ENCODE results near the gene RNF224.
A peak's percentile ranks its signal among the peaks of the same experiment; 100 is the strongest.

The RNF224 gene

DNA sequence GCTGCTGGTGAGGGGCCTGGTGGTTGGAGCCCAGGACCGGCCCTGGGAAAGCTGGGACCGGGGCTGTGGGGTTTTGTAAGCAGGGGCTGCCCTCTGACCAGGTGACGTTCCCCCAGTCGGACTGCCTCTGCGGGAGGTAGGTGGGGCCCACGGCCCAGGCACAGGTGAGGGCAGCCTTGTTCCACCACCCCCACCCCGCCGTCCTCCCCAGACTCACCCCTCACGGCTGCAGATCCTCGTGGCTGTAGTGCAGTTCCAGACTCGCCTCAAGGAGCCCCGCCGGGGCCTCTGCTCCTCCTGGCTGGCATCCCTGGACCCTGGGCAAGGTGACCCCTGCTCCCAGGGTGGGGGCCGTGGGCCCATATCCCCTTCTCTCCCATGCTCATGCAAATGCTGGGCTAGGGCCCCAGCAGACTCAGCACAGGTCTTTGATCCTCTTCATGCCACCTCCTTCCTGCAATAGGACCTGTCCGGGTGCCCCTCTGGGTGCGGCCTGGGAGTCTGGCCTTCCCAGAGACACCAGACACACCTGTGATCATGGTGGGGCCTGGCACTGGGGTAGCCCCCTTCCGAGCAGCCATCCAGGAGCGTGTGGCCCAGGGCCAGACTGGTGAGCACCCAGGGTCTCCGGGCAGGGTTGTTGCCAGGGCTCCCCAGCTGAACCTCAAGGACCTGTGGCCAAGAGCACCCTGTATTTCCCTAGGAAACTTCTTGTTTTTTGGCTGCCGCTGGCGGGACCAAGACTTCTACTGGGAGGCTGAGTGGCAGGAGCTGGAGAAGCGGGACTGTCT, 11.9 kb upstream of the RNF224 start:
- no peak for ATAC-seq
- DNase-seq = no peak

DNA sequence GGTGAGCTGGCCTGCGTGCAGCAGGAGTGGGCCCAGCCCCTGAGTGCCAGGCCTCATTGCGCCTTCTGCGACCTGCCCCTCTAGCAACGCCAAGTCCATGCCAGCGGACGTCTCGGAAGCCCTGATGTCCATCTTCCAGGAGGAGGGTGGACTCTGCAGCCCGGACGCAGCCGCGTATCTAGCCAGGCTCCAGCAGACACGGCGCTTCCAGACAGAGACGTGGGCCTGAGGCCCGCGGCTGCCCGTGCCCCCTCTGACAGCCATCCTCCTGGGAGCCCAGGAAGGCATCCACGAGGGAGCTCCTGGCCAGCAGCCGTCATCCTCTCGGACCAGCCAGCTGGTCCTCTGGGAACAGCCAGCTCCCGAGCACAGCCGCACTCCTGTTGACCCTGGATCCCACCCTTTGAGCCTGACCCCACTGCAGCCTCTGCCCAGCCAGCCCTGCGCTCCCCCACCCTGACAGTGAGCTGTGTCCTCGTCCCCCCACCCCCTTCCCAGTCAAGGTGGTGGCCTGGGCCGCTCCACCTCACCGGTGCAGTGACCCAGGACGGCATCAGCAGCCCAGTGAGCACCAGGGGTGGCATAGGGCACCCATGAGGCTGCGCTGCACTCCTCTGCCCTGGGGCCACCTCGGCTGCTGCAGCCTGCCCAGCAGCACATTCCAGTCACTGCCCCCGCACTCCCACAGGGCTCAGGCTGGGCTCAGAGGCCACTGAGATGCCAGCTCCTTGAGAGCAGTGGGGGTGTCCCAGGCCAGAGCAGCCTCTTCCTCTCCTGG, 10.9 kb upstream of the RNF224 start:
- ATAC-seq = no peak
- no peak for DNase-seq

DNA sequence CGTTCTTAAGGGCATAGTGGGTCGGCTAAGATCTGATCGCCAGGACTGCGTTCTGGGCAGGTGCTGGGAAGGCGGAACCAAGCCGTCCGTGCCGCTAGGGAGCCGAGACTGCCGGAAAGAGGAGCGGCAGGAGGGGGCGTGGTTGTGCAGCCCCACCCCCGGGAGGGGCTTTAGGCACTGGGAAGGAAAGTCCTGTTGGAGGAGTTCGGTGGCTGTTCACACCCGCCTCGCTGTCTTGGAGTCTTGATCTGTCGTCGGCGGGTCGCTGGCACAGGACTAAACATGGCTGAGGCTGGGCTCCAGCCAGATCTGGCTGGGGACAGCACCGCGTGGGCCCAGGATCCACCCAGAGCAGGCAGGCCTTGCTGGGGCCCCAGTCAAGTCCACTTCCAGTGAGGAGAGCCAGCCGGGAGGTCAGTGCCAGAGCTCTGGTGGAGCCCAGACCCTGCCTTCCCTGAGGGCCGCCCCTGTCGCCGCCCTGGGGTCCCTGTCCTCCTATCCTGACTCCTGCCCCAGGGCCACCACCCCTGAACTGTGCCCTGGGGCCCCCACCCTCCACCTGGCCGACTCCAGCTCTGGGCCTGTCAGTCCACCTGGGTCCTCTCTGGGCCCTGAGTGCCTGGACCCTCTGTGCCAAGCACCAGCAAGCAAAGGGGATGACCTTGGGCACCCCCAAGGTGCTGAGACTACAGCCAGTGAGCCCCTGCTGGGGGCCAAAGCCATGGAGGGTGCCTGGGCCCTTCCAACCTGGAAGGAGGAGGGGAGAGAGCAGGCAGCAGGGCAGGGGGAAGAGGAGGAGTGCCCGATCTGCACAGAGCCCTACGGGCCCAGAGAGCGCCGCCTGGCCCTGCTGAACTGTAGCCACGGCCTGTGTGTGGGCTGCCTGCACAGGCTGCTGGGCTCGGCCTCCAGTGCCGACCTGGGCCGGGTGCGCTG, 9.8 kb upstream of the RNF224 start:
- DNase-seq = no peak

DNA sequence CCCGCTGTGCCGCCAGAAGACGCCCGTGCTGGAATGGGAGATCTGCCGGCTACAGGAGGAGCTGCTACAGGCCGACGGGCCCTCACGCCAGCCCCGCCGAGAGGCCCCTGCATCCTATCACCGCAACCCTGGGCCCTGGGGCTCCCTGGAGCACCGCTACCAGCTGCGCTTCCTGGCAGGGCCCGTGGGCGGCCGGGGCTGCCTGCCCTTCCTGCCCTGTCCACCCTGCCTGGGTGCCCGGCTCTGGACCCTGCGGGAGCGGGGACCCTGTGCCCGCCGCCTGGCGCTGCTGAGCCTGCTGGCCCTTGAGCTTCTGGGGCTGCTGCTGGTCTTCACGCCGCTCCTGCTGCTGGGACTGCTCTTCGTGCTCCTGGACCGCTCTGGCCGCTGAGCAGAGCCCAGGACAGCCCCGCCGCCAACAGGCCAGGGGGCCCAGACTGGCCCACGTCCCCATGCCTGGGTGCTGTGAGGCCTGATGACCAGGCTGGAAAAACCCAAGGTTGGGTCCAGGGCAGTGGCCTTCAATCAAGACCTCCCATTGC, 9.0 kb upstream of the RNF224 start:
- no peak for ATAC-seq
- DNase-seq = no peak

More for the DNA sequence above, 9.8 kb upstream of the RNF224 start:
- ATAC-seq = no peak

DNA sequence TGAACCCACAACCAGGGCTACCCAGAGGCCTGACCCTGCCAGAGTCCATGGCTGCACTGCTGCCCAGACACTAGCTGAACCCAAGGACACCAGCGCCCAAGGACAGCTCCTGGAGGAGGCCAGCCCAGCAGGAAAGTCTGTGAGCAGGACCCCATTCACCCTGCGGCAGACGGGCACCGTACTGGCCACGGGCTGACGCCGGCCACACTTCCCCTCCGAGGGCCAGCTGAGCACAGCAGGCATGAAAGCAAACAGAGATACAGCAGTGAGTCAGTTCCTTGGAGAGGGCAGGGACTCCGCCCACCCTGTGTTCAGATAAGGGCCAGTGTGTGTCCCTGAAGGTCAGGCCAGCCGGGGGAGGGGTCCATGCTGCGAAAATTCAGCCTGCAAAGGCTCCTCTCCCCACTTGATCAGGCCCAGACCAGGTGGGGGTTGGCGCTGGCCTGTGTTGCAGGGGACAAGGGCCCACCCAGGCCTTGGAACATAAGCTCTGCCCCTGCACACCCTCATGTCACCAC, 8.5 kb upstream of the RNF224 start:
- ATAC-seq (no peak), DNase-seq (no peak)

DNA sequence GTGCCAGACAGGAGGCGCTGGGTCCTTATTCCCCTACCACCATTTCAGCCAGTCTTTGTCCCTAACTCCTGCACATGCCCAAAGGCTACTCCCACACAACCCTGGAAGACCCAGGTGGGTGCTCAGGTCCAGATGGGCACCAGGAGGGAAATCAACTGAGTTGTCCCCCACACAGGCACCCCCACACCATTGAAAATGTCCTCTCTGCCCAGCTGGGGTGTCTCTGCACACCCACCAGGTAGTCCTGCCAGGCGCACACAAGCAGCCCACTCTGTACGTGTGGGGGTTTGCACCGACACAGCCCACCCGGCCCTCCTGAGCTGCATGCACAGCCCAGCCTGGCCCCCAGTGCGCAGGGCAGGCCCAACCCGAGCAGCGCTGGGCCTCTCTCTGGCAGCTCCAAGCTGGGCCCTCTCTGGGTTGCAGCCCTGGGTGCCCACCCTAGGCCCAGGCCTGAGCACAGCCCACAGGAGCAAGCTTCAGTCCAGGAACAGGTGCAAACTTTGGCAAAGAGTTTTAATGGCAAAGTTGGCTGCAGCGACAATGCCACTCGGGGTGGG, 7.5 kb upstream of the RNF224 start:
- DNase-seq (no peak), ATAC-seq (no peak)

DNA sequence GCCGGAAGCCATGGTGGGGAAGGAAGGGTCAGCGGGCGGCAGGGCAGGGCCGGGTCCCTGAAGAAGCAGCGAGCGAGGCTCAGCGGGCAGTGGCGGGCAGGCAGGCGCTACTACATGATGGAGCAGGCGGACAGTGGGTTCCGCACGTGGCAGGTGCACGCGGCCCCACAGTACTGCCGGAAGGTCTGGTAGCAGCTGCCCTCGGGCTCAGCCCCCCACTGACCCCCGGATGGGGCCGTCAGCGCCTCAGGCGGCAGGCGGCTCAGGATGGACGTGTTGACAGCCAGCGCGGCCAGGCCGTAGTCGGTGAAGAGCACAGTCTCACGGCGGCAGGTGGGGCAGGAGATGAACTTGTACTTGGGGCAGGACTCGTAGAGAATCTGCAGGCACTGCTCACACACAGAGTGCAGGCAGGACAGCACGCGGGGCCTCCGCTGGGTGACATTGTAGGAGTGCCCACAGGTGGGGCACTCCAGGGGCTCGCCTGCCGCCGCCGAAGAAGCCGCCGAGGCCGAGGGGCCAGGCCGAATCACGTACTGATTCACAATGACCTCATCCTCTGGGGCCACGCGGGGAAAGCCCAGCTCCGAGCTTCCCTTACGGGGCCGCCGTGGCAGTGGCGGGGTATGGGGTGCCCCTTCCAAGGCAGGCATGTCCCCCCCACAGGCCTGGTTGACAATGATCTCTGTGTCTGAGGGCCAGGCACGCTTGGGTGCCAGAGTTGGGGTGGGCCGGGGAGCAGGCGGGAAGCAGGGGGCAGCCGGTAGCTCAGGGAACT, 6.8 kb upstream of the RNF224 start:
- ATAC-seq (no peak), DNase-seq (no peak)

DNA sequence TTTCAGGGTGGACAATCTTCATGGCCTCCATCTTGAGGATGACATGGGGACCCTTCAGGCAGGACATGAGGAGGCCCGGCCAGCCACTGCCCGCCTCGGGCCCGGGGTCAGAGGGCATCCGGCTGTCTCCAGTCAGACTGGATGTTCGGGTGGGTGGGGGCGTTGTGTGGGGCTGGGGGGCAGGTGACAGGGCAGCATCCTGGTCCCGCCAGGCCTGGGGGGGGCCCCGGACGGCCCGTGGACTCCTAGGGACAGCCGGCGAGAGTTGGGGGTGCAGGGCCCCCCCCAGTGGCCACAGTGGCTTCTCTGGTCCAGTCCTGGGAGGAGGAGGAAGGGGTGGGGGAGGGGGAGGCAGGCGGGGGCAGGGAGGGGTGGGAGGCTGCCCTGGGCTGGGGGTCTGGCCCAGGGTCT, 6.2 kb upstream of the RNF224 start:
- DNase-seq (no peak), ATAC-seq (no peak)

DNA sequence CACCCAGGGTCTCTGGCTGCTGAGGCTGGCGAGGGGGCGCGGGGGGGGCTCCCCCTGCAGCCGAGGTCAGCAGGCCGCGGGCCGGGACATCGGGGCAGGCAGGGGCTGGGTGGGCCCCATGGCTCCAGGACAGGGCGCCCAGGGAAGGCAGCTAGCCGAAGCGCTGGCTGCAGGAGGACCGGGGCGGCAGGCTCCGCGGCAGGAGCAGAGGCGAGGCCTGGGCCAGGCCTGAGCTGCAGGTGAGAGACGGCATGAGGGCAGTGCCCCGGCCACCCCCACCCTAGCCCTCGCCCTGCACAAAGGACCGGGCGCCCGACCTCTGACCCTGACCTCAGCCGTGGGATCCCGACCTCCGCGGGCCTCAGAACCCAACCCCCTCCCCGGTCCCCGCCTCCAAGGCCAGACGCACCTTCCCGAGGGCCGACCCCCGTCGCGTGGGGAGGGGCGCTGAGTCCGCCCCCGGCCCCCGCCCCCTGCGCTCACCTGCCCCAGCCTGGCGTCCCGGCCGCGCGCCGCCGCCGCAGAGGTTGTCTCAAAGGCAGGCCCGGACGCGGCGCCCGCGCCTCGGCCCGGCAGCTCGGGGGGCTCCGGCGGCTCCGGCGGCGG, 5.7 kb upstream of the RNF224 start:
- no peak for DNase-seq
- ATAC-seq = no peak

DNA sequence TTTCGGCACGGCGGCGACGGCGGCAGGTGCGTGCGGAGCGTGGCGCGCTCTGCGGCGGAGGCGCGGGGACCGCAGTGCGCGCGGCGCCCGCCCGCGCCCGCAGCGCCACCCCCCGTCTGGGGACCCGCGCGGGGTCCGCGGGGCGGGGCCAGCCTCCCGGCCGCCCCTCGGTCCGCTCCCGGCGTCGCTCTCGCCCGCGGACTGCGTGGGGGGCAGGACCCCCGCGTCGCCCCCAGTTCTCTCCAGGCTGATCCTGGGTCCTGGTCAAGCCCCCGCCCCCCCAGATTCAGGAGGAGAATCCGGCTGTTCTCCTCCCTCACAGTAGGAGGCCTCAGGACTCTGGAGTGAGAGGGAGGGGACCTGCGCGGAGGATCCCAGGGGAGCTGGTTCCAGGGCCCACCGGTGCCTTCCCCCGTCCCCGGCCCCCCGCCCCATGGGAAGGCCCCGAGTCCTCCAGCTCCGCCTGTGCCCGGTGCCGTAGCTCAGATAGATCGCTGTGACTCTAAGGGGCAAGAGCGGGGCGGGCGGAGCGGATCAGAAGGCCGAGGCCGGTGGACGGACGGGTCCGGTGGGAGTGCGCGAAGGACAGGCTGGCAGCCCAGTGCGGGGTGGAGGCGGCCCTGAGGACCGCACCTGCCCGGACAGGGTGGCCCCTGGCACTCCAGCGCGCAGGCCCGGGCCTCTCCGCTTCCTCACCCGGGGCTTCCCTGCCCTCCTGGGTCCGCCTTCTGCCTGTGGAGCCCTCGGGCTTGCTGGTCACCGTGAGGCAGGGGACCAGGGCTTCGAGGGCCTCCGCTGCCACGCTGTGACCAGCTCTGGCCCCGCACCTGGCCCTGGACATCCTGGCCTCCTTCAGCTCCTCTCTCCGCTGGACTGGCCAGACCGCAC, 4.9 kb upstream of the RNF224 start, which contains the start of gene RNF208:
Gene RNF208 (minus strand): TSS at position 51 of the 888 bp plus-strand sequence. CDS start 1,028 bp downstream, outside the sequence.
- no peak for DNase-seq
- ATAC-seq = no peak

DNA sequence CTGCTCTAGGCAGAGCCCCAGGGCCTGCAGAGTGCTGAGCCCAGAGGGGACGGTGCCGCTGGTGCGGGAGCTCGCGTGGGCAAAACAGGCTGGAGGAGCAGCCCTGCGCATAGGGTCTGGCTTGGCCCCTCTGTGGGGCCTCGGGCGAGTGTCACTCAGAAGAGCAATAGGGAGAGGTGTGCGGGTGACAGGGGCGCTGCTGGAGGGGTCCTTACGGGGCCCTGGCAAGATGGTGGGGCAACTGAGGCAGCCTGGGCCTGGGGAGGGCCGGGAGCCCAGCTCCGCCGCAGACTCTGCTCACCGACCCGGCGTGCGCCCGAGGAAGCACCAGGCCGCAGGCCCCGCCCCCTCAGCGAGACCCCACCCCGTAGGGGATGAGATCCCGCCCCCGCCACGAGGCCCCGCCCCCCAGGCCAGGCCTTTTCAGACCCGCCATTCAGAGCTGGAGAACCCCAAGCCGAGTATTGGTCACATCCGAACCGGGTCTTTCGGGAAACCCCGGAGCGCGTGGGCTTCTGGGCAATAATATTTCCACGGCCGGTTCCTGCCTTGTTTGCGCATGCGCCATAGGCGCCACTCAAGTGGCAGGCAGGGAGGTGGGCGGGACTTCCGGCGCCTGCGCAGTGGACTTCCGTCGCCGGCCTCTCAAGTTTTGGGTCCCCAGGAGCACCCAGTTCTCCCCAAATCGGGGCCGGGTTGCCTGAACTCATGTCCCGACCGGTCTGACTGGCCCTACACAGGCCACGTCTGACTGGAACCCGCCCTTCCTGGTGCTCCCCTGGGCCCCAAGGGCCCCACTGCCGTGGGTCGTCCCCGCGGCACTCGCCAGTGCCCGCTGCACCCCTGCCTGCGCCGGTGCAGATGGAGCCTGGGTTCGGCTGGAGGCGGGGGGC, 4.0 kb upstream of the RNF224 start:
- ATAC-seq = peak; percentile 85

DNA sequence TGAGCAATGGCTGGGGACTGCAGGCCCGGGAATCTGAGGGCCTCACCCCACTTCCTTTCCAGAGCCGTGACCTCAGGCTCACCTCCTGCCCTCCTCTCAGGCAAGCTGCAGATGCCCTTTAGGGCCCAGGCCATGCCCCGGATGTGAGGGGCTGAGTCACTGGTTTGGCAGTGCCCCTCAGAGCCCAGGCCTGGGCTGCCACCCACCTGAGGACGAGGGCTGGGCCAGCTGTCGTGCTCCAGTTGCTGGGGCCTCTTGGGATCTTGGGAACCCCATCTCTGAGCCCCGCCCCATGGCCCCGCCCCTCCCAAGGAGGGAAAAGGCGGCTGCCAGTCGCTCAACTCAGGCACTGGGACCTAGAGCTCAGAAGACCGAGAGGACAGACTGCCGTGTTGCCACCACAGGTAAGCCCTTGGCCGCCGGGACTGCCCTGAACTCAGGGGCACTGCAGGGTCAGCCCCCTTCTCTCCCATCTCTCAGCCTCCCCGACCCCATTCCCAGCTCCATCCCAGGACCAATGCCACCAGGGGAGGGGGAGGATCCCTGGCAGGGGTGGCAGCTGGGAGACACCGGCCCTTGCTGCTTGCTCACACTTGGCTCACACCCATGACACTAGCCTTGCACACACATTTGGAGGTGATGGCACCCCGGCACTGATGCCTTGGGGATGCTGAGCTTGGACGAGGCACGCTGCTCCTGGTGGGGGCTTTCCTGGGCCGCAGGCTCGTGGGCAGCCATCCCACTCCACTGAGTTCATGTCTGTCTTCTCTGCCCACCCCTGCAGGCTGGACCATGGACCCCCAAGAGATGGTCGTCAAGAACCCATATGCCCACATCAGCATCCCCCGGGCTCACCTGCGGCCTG, 2.2 kb upstream of the RNF224 start, which contains the start of gene CYSRT1:
Gene CYSRT1 (plus strand): TSS at position 345 of the 865 bp plus-strand sequence. CDS start 448 bp downstream, at position 793.
- ATAC-seq (peak; percentile 8), DNase-seq (peak; percentile 55)

More for the DNA sequence above, 4.0 kb upstream of the RNF224 start:
- DNase-seq = peak; percentile 97

DNA sequence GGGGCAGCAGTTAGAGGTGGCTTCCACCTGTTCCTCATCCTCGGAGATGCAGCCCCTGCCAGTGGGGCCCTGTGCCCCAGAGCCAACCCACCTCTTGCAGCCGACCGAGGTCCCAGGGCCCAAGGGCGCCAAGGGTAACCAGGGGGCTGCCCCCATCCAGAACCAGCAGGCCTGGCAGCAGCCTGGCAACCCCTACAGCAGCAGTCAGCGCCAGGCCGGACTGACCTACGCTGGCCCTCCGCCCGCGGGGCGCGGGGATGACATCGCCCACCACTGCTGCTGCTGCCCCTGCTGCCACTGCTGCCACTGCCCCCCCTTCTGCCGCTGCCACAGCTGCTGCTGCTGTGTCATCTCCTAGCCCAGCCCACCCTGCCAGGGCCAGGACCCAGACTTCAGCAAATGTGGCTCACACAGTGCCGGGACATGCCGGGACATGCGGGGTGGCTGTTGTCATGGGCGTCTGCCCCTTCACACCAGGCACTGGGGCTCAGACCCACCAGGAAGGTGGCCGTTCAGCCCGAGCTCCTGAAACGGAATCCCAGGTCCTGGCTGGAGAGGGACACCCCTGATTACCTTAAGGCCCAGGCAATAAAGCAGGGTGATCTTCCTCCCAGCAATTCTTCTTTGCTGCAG, 1.5 kb upstream of the RNF224 start:
- ATAC-seq (no peak), DNase-seq (no peak)

DNA sequence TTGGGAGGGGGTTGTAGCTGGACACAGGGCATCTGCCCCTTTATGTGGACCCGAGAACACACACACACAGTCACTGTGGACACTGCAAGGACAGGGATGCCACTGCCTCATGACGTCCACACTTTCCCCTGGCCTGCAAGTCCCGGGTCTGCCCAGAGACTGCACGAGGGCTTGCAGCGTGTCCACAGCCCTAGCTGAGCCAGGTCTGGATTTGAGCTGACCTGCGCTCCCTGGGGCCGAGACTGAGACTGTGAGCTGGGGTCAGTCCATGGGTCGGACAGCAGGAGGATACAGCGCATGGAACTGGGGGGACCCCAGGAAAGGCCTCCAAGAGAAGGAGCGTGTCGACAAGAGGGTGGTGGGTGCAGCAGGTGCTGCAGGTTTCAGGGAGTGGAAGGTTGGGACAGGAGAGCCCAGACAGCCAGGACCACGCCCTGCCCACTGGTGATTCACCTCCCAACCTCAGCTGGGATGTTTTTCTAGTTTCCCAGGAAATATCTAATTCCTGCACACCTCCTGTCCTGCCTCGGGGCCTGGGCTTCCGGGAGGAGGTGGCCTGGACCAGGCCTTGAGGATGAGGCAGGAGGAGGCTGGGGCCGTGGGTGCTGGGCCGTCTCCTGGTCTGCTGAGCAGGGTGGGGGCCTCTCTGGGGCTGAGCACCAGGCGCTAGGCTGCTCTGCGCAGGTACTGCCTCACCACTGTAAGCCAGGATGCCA, 806 bp upstream of the RNF224 start:
- no peak for ATAC-seq
- no peak for DNase-seq

DNA sequence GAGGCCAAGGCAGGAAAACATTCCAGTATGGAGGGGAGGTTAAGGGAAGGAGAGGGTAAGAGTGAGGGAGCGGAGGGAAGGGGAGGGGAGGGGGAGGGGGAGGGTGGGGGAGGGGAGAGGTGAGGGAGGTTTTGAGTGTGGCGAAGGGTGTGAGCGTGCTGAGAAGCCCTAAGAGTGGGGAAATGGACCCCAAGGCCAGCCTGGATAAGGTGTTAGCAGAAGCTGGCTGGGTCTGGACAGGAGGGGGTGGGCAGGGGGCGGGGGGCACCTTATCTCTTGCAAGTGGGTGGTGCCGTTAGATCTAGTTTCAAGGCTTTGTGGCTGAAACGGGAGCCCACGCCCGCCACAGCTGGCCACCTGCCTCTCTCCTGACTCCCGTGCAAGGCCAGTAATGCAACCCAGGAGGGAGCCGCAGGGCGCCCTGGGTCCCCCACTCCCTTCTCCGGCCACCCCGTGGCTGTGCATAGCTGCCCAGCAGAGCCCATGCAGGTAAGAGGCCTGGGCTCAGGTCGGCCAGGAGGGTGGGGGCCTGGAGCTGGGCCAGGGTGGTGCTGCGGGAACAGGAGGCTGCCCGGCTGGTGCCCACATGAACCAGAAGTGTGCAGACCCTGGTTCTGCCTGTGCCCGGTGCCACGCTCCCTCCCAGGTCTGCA, 677 bp downstream of the RNF224 start:
- DNase-seq = no peak
- no peak for ATAC-seq
